C4-2B (cell line): ENCODE data around the gene PTS.

Experiments used
- CTCF ChIP-seq: fragments of 450-650 bp; conservative IDR thresholded peaks from 2 replicates; pipeline ENCODE4 v1.5.1; 2017; ENCODE audit warnings: mild to moderate bottlenecking
- ZFX ChIP-seq: fragments of 450-650 bp; IDR thresholded peaks from 2 replicates; pipeline ENCODE4 v1.6.1; 2017

GRCh38 chr11:112273066-112273465 is 46.8 kb downstream of the PTS start:
- TF ChIP-seq CTCF (no peak), ZFX (no peak)
